IMR-90 (cell line): ENCODE measurements around the gene PGA5. TPM values are rescaled to one million over a fixed set of nuclear protein-coding genes. Genes with fewer than 3 reads are reported as not detected.

Source experiments
- ATAC-seq: fragments of 200-7000 bp; cut with Tn5 transposase; 2 replicates; pipeline ENCODE4 v1.9.1; 2020; ENCODE audit warnings: low read depth, mild to moderate bottlenecking, moderate library complexity
- BruUV-seq: library from RNA; stranded (reverse); fragments of 400-500 nt; replicated peaks from 2 replicates; lab custom pipeline; 2021; lab: Mats Ljungman, UMichigan
- CTCF ChIA-PET: fragments of 300-600 bp; formaldehyde crosslinking; extraction: SDS; loops from one replicate; lab custom pipeline; 2021; ENCODE audit warnings: antibody characterized with exemption; lab: Yijun Ruan, JAX
- POLR2A ChIA-PET: fragments of 300-600 bp; sonication (Branson Sonifier 250); formaldehyde crosslinking; loops from one replicate; lab custom pipeline; 2022; ENCODE audit warnings: antibody characterized with exemption; ENCODE audit not compliant: unreplicated experiment; lab: Charles Lee
- DNase-seq: peaks from one replicate; pipeline ENCODE4 v3.0.0; 2013
- H2AFZ ChIP-seq: replicated peaks from 2 replicates; pipeline ENCODE3; 2013; ENCODE audit warnings: low read length, mild to moderate bottlenecking; ENCODE audit not compliant: poor library complexity
- H2AK5ac ChIP-seq: 2 replicates; pipeline ENCODE4 v1.6.1; 2013; ENCODE audit warnings: low read depth, low read length, inconsistent platforms
- H2AK9ac ChIP-seq: replicated peaks from 2 replicates; pipeline ENCODE3; 2013; ENCODE audit warnings: mild to moderate bottlenecking, low read depth, low read length, moderate library complexity; ENCODE audit not compliant: poor library complexity
- H2BK120ac ChIP-seq: 2 replicates; pipeline ENCODE4 v1.6.1; 2013; ENCODE audit warnings: low read depth, low read length, inconsistent platforms
- H2BK15ac ChIP-seq: 3 replicates; pipeline ENCODE4 v1.6.1; 2013; ENCODE audit warnings: low read depth, low read length, inconsistent platforms
- H2BK20ac ChIP-seq: 2 replicates; pipeline ENCODE4 v1.6.1; 2013; ENCODE audit warnings: low read depth, mild to moderate bottlenecking, inconsistent platforms, low read length, moderate library complexity
- H2BK5ac ChIP-seq: 2 replicates; pipeline ENCODE4 v1.6.1; 2013; ENCODE audit warnings: mild to moderate bottlenecking, low read depth, low read length, inconsistent platforms; ENCODE audit not compliant: poor library complexity, severe bottlenecking
- H3K14ac ChIP-seq: replicated peaks from 2 replicates; pipeline ENCODE4 v1.6.1; 2013; ENCODE audit warnings: low read depth, low read length, inconsistent platforms
- H3K18ac ChIP-seq: 2 replicates; pipeline ENCODE4 v1.6.1; 2013; ENCODE audit warnings: low read depth, low read length, control low read depth
- H3K23ac ChIP-seq: 2 replicates; pipeline ENCODE4 v1.6.1; 2013; ENCODE audit warnings: low read depth, low read length, inconsistent platforms
- H3K27ac ChIP-seq: 2 replicates; pipeline ENCODE4 v1.5.1; 2013; ENCODE audit warnings: mild to moderate bottlenecking, control low read depth, low read length; ENCODE audit not compliant: insufficient read depth
- H3K27me3 ChIP-seq: 2 replicates; pipeline ENCODE4 v1.6.1; 2013; ENCODE audit warnings: low read length; ENCODE audit not compliant: control insufficient read depth, insufficient read depth
- H3K36me3 ChIP-seq: 2 replicates; pipeline ENCODE4 v1.6.1; 2013; ENCODE audit warnings: low read length, mixed read lengths; ENCODE audit not compliant: control insufficient read depth, insufficient read depth
- H3K4ac ChIP-seq: 2 replicates; pipeline ENCODE4 v1.6.1; 2013; ENCODE audit warnings: low read depth, low read length, inconsistent platforms
- H3K4me1 ChIP-seq: 2 replicates; pipeline ENCODE4 v1.6.1; 2013; ENCODE audit warnings: low read length, mixed read lengths; ENCODE audit not compliant: control insufficient read depth, insufficient read depth
- H3K4me2 ChIP-seq: 2 replicates; pipeline ENCODE4 v1.6.1; 2013; ENCODE audit warnings: low read depth, mild to moderate bottlenecking, control low read depth, low read length, moderate library complexity
- H3K4me3 ChIP-seq: 2 replicates; pipeline ENCODE4 v1.5.1; 2013; ENCODE audit warnings: low read depth, mild to moderate bottlenecking, control low read depth, low read length, moderate library complexity; ENCODE audit not compliant: insufficient read depth
- H3K56ac ChIP-seq: 2 replicates; pipeline ENCODE4 v1.6.1; 2013; ENCODE audit warnings: low read length, inconsistent platforms; ENCODE audit not compliant: insufficient read depth; ENCODE audit errors: extremely low read depth
- H3K79me1 ChIP-seq, 2 experiments: 2 replicates each; pipeline ENCODE4 v1.6.1; 2013; ENCODE audit warnings: low read length in 2 of 2, inconsistent platforms in 1 of 2, low read depth in 1 of 2
- H3K9ac ChIP-seq: 2 replicates; pipeline ENCODE4 v1.6.1; 2013; ENCODE audit warnings: low read depth, low read length, control low read depth
- H3K9me1 ChIP-seq: 2 replicates; pipeline ENCODE4 v1.6.1; 2013; ENCODE audit warnings: low read length, inconsistent platforms; ENCODE audit not compliant: insufficient read depth
- H3K9me3 ChIP-seq: 2 replicates; pipeline ENCODE4 v1.6.1; 2013; ENCODE audit warnings: low read length; ENCODE audit not compliant: control insufficient read depth, insufficient read depth
- H4K20me1 ChIP-seq: 2 replicates; pipeline ENCODE4 v1.6.1; 2013; ENCODE audit warnings: low read length, inconsistent platforms; ENCODE audit not compliant: insufficient read depth
- H4K5ac ChIP-seq: 2 replicates; pipeline ENCODE4 v1.6.1; 2013; ENCODE audit warnings: mild to moderate bottlenecking, low read depth, low read length, control low read depth
- H4K8ac ChIP-seq, 2 experiments: 2 replicates each; pipeline ENCODE4 v1.6.1; 2013; ENCODE audit warnings: low read depth in 2 of 2, low read length in 2 of 2, control low read depth in 1 of 2, inconsistent platforms in 1 of 2
- H4K91ac ChIP-seq: 2 replicates; pipeline ENCODE4 v1.6.1; 2013; ENCODE audit warnings: low read depth, low read length, inconsistent platforms; ENCODE audit not compliant: insufficient read depth
- CEBPB ChIP-seq: IDR thresholded peaks from 2 replicates; pipeline ENCODE4 v1.6.1; 2012; ENCODE audit warnings: low read depth, low read length, improper control_type of control experiment
- CHD1 ChIP-seq: IDR thresholded peaks from 2 replicates; pipeline ENCODE4 v1.6.1; 2012; ENCODE audit warnings: low read depth, low read length, improper control_type of control experiment
- FOS ChIP-seq: fragments of 150-350 bp; IDR thresholded peaks from 2 replicates; pipeline ENCODE4 v1.6.1; 2016; ENCODE audit warnings: low read depth, low read length
- MAFK ChIP-seq: IDR thresholded peaks from 2 replicates; pipeline ENCODE4 v1.6.1; 2012; ENCODE audit warnings: low read depth, low read length, improper control_type of control experiment
- MAZ ChIP-seq: IDR thresholded peaks from 2 replicates; pipeline ENCODE4 v1.6.1; 2012; ENCODE audit warnings: low read depth, mild to moderate bottlenecking, low read length, improper control_type of control experiment, moderate library complexity, borderline replicate concordance
- MXI1 ChIP-seq: IDR thresholded peaks from 2 replicates; pipeline ENCODE4 v1.6.1; 2012; ENCODE audit warnings: low read depth, mild to moderate bottlenecking, low read length, moderate library complexity, borderline replicate concordance
- NFE2L2 ChIP-seq: fragments of 150-350 bp; IDR thresholded peaks from 2 replicates; pipeline ENCODE4 v1.6.1; 2016; ENCODE audit warnings: low read depth, mild to moderate bottlenecking, low read length
- POLR2A ChIP-seq: IDR thresholded peaks from 2 replicates; pipeline ENCODE4 v1.6.1; 2012; ENCODE audit warnings: mild to moderate bottlenecking, low read depth, low read length
- RAD21 ChIP-seq: IDR thresholded peaks from 2 replicates; pipeline ENCODE4 v1.6.1; 2012; ENCODE audit warnings: low read length, improper control_type of control experiment
- RCOR1 ChIP-seq: IDR thresholded peaks from 2 replicates; pipeline ENCODE4 v1.6.1; 2012; ENCODE audit warnings: mild to moderate bottlenecking, low read length, improper control_type of control experiment; ENCODE audit not compliant: insufficient replicate concordance
- RFX5 ChIP-seq: IDR thresholded peaks from 2 replicates; pipeline ENCODE4 v1.8.0; 2012; ENCODE audit warnings: low read depth, mild to moderate bottlenecking, low read length, moderate library complexity
- SMC3 ChIP-seq: fragments of 150-350 bp; IDR thresholded peaks from 2 replicates; pipeline ENCODE4 v1.6.1; 2016; ENCODE audit warnings: low read depth, mild to moderate bottlenecking, antibody characterized with exemption, low read length, moderate library complexity
- WGBS, 2 experiments: methylation state at CpG; one replicate each; pipeline versions ENCODE4 v1.1.5 to v1.1.7; 2013; ENCODE audit warnings: missing lambda C conversion rate in 2 of 2; ENCODE audit not compliant: insufficient read length in 1 of 2; ENCODE audit errors: extremely low coverage in 2 of 2; 5-methylcytosine and 5-hydroxymethylcytosine counted together
- dilution Hi-C: fragments of 300-500 bp; cut with HindIII; formaldehyde crosslinking; loops from one replicate; pipeline ENCODE4 v1.14.3; 2018; ENCODE audit warnings: low sequenced_read_pairs; ENCODE audit not compliant: unreplicated experiment
- in situ Hi-C: fragments of 300-500 bp; cut with MboI; formaldehyde crosslinking; loops from 3 replicates; pipeline ENCODE4 v1.14.3; 2019; ENCODE audit warnings: low sequenced_read_pairs, inconsistent platforms, mixed read lengths
- intact Hi-C: fragments of 100-400 bp; cut with micrococcal nuclease; formaldehyde crosslinking; loops from 2 replicates; pipeline ENCODE4 v1.10.0; 2022
- polyA plus RNA-seq, 3 experiments: library from polyadenylated mRNA; depleted of rRNA; stranded (reverse); fragments of >200 nt; gene quantifications; 2 replicates each; pipeline ENCODE4 v1.2.3, GENCODE V29; 2012; ENCODE audit warnings: low replicate concordance in 1 of 3
- total RNA-seq: library from RNA; depleted of rRNA; stranded (reverse); fragments of >200 nt; gene quantifications from 2 replicates; pipeline ENCODE4 v1.2.3, GENCODE V29; 2012

Gene PGA5
- total and polyA plus RNA-seq, 2 of the 4 experiments (the other 2 are of a cell fraction) = not detected

DNA sequence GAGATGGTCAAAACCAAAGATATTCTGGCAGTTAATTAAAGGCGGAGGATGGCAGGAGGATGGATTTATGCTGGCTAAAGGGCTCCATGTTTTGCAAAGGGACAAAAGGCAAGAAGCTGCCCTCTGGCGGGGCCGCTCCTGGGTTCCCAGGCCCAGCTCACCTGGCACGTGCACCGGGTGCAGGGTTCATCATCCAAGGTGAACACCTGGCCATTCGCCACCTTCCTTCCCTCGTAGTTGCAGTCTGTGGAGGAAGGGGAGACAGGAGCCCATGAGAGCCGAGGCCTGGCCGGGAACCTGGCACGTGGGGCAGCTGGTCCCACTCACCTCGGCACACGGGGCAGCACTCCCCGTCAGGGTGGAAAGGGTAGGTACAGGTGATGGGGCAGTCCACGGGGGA, 23.8 kb downstream of the PGA5 start:
- POLR2A ChIA-PET = no interaction called here
- no peaks in the 10 kb centered on the region; the same call in 1 of the 2 replicates for H3K9me1 ChIP-seq
- no peak overlapping the region for H4K91ac ChIP-seq
- H3K9me3 ChIP-seq = no peaks in the 10 kb centered on the region
- no peak overlapping the region for H4K8ac ChIP-seq
- DNase-seq (no peak), ATAC-seq (no peak)
- no peak overlapping the region for H4K5ac ChIP-seq
- no peak overlapping the region for H3K23ac ChIP-seq
- no peak for TF ChIP-seq POLR2A
- no peak for TF ChIP-seq RCOR1
- TF ChIP-seq MXI1 = no peak
- no peak for TF ChIP-seq FOS
- no peak for TF ChIP-seq CEBPB
- TF ChIP-seq CHD1 = no peak
- TF ChIP-seq RAD21 = no peak
- TF ChIP-seq SMC3 = no peak
- no peak for TF ChIP-seq MAZ
- no peak for TF ChIP-seq RFX5
- no peak for TF ChIP-seq NFE2L2
- no peak for TF ChIP-seq MAFK
- H2AFZ ChIP-seq = no peak overlapping the region
- in situ Hi-C loops (no loop called here), intact Hi-C loops (no loop called here), dilution Hi-C loops (no loop called here)
- H3K4me1 ChIP-seq = no peaks in the 10 kb centered on the region
- BruUV-seq = no TSS peak
- H3K36me3 ChIP-seq = no peaks in the 10 kb centered on the region
- H2BK15ac ChIP-seq = no peak overlapping the region
- H3K79me1 ChIP-seq = no peaks in the 10 kb centered on the region
- H2BK120ac ChIP-seq = no peak overlapping the region
- no peak overlapping the region for H2AK9ac ChIP-seq
- no peak overlapping the region for H2BK20ac ChIP-seq
- no peaks in the 10 kb centered on the region for H4K20me1 ChIP-seq
- no peak overlapping the region for H3K56ac ChIP-seq
- H3K14ac ChIP-seq = no peak overlapping the region
- WGBS, 2 experiments = 100% methylated on average over 1 of the region's 14 CpGs; no CpG with 5 or more reads in 1 of the 2 experiments
- no peak overlapping the region for H2AK5ac ChIP-seq
- H3K27ac ChIP-seq = no peak overlapping the region
- no peaks in the 10 kb centered on the region for H3K27me3 ChIP-seq
- H3K4ac ChIP-seq = no peak overlapping the region
- CTCF ChIA-PET = no interaction called here
- no peak overlapping the region for H3K9ac ChIP-seq
- no peak overlapping the region for H2BK5ac ChIP-seq
- H3K18ac ChIP-seq = no peak overlapping the region
- no peak overlapping the region for H3K4me2 ChIP-seq
- no peak overlapping the region for H3K4me3 ChIP-seq
